ENCODE data around the gene FDCSP.

- TF ChIP-seq TCF12 (IDR thresholded peaks at IDR 0.05; ENCODE audit: low read depth, low read length) (no peak), TCF3 (IDR thresholded peaks at IDR 0.05; ENCODE audit: borderline replicate concordance, insufficient read depth, low read depth, low read length) (no peak), CBX3 (IDR thresholded peaks at IDR 0.05; ENCODE audit: borderline replicate concordance, low read depth) (no peak), SRF (IDR thresholded peaks at IDR 0.05; ENCODE audit: low read depth in 2 of 2, low read length in 2 of 2) (no peak), CTCF (IDR thresholded peaks at IDR 0.05 in 2 of 3, conservative IDR thresholded peaks at IDR 0.05 in 1 of 3; ENCODE audit: control insufficient read depth in 2 of 3, extremely low read depth in 1 of 3, insufficient read depth in 1 of 3, low read depth in 3 of 3, low read length in 3 of 3) (no peak), CBX5 (IDR thresholded peaks at IDR 0.05; ENCODE audit: low read depth) (no peak), ZBTB33 (IDR thresholded peaks at IDR 0.05) (no peak), POLR2AphosphoS5 (IDR thresholded peaks at IDR 0.05; ENCODE audit: low read length) (no peak), ZBTB11 (CRISPR knock-in tag; IDR thresholded peaks at IDR 0.05) (no peak)
Observed at GRCh38 chr4:70236125-70236524, 10.2 kb downstream of the FDCSP start.
